Muscle layer of colon (tissue), 2 donors: Measurements from ENCODE around the gene BTG2.
"Not testable (repeated sequence)": the region's sequence is repeated elsewhere in the genome, so short reads cannot be mapped to it uniquely, and the experiment has no call there.

Source experiments
- H3K27ac ChIP-seq: one replicate; pipeline ENCODE4 v1.7.0; 2013; ENCODE audit warnings: low read depth, mild to moderate bottlenecking, low read length, moderate library complexity
- H3K27me3 ChIP-seq, 2 donors: one replicate each; pipeline ENCODE4 v1.7.0; 2013; ENCODE audit warnings: low read length in 2 of 2, mild to moderate bottlenecking in 2 of 2; ENCODE audit not compliant: insufficient read depth in 2 of 2, control insufficient read depth in 1 of 2
- H3K36me3 ChIP-seq: one replicate; pipeline ENCODE4 v1.7.0; 2013; ENCODE audit warnings: mild to moderate bottlenecking, low read length; ENCODE audit not compliant: insufficient read depth
- H3K4me1 ChIP-seq: one replicate; pipeline ENCODE4 v1.7.0; 2013; ENCODE audit warnings: mild to moderate bottlenecking, low read length; ENCODE audit not compliant: insufficient read depth
- H3K4me3 ChIP-seq, 2 donors: one replicate each; pipeline ENCODE4 v1.7.0; 2013; ENCODE audit warnings: low read length in 2 of 2, low read depth in 1 of 2, mild to moderate bottlenecking in 1 of 2, moderate library complexity in 1 of 2
- H3K9ac ChIP-seq: one replicate; pipeline ENCODE4 v1.7.0; 2013; ENCODE audit warnings: low read length
- H3K9me3 ChIP-seq: one replicate; pipeline ENCODE4 v1.7.0; 2013; ENCODE audit warnings: mild to moderate bottlenecking, low read length
- donor health status: abdominal sarcoma.
- donor health status: Adenocarcinoma of cecum.

BTG2 gene

GRCh38 chr1:203299719-203300429, 5.4 kb upstream of the BTG2 start:
- not testable (repeated sequence) for H3K4me1 ChIP-seq, H3K27ac ChIP-seq, H3K4me3 ChIP-seq, H3K9me3 ChIP-seq, H3K36me3 ChIP-seq, H3K9ac ChIP-seq, H3K27me3 ChIP-seq

GRCh38 chr1:203300441-203301330, 4.6 kb upstream of the BTG2 start:
- H3K9me3 ChIP-seq, result no peaks in the 10 kb centered on the region
- no peaks in the 10 kb centered on the region for H3K27me3 ChIP-seq
- H3K4me3 ChIP-seq, result no peak overlapping the region
- H3K9ac ChIP-seq, result no peak overlapping the region
- H3K36me3 ChIP-seq, result no peaks in the 10 kb centered on the region
- H3K4me1 ChIP-seq, result peaks cover 9% of the 10 kb centered on the region
- no peak overlapping the region for H3K27ac ChIP-seq

GRCh38 chr1:203301331-203301668, 4.0 kb upstream of the BTG2 start:
- Histone ChIP-seq H3K36me3 (no peaks in the 10 kb centered on the region), H3K27me3 (no peaks in the 10 kb centered on the region), H3K4me1 (peaks cover 9% of the 10 kb centered on the region), H3K27ac (no peak overlapping the region), H3K9ac (no peak overlapping the region), H3K9me3 (no peaks in the 10 kb centered on the region), H3K4me3 (no peak overlapping the region)

GRCh38 chr1:203302456-203302855, 2.9 kb upstream of the BTG2 start:
- Histone ChIP-seq H3K27ac (no peak overlapping the region), H3K36me3 (peaks cover under 1% of the 10 kb centered on the region), H3K4me3 (no peak overlapping the region), H3K27me3 (no peaks in the 10 kb centered on the region), H3K4me1 (peaks cover 9% of the 10 kb centered on the region), H3K9me3 (no peaks in the 10 kb centered on the region), H3K9ac (no peak overlapping the region)

GRCh38 chr1:203302894-203303293, 2.4 kb upstream of the BTG2 start:
- Histone ChIP-seq H3K27ac (no peak overlapping the region), H3K4me1 (peaks cover 13% of the 10 kb centered on the region), H3K36me3 (peaks cover 5% of the 10 kb centered on the region), H3K9me3 (no peaks in the 10 kb centered on the region), H3K4me3 (no peak overlapping the region), H3K9ac (no peak overlapping the region), H3K27me3 (no peaks in the 10 kb centered on the region)

- peaks cover 19% of the 10 kb centered on the region for H3K36me3 ChIP-seq
- H3K4me3 ChIP-seq, result peak overlapping the region in 1 of 2 donors; percentile 47
- H3K9ac ChIP-seq, result peak overlapping the region; percentile 79
- H3K27me3 ChIP-seq, result no peaks in the 10 kb centered on the region
- peaks cover 29% of the 10 kb centered on the region for H3K4me1 ChIP-seq
- H3K9me3 ChIP-seq, result no peaks in the 10 kb centered on the region
- peak overlapping the region; percentile 86 for H3K27ac ChIP-seq
These were observed 864 bp upstream of the BTG2 start for GRCh38 chr1:203304391-203304918.

- peak overlapping the region; percentile 92 for H3K9ac ChIP-seq
- peak overlapping the region; percentile 98 for H3K27ac ChIP-seq
- peaks cover 38% of the 10 kb centered on the region for H3K4me1 ChIP-seq
- no peaks in the 10 kb centered on the region for H3K27me3 ChIP-seq
- peak overlapping the region; percentile 92 to 99 for H3K4me3 ChIP-seq
- peaks cover 29% of the 10 kb centered on the region for H3K36me3 ChIP-seq
- H3K9me3 ChIP-seq, result no peaks in the 10 kb centered on the region
These were observed 430 bp downstream of the BTG2 start for GRCh38 chr1:203305809-203306088.

- Histone ChIP-seq H3K4me3 (peak overlapping the region; percentile 92 to 99), H3K9me3 (no peaks in the 10 kb centered on the region), H3K36me3 (peaks cover 29% of the 10 kb centered on the region), H3K27me3 (no peaks in the 10 kb centered on the region), H3K27ac (peak overlapping the region; percentile 98), H3K9ac (peak overlapping the region; percentile 92), H3K4me1 (peaks cover 38% of the 10 kb centered on the region)
These were observed 1.0 kb downstream of the BTG2 start for GRCh38 chr1:203306089-203306964.

GRCh38 chr1:203306965-203307541, 1.7 kb downstream of the BTG2 start:
- Histone ChIP-seq H3K4me1 (peaks cover 38% of the 10 kb centered on the region), H3K27me3 (no peaks in the 10 kb centered on the region), H3K9me3 (no peaks in the 10 kb centered on the region), H3K27ac (peak overlapping the region; percentile 98), H3K9ac (peak overlapping the region; percentile 92), H3K4me3 (peak overlapping the region; percentile 92 to 99), H3K36me3 (peaks cover 29% of the 10 kb centered on the region)

GRCh38 chr1:203307641-203308126, 2.4 kb downstream of the BTG2 start:
- H3K9me3 ChIP-seq, result no peaks in the 10 kb centered on the region
- peak overlapping the region; percentile 34 to 92 for H3K4me3 ChIP-seq
- H3K9ac ChIP-seq, result peak overlapping the region; percentile 56
- H3K27ac ChIP-seq, result peak overlapping the region; percentile 98
- peaks cover 29% of the 10 kb centered on the region for H3K36me3 ChIP-seq
- H3K27me3 ChIP-seq, result no peaks in the 10 kb centered on the region
- H3K4me1 ChIP-seq, result peaks cover 38% of the 10 kb centered on the region
